HG03159 (cell line): ENCODE measurements around the gene IP6K3.

ENCODE experiments used
- ATAC-seq: cut with Tn5 transposase; IDR thresholded peaks from one replicate; pipeline ENCODE4 v1.9.1; 2021; ENCODE audit warnings: mild to moderate bottlenecking, moderate library complexity; ENCODE audit not compliant: unreplicated experiment

The IP6K3 gene

GRCh38 chr6:33759887-33760629 lies 13.4 kb upstream of the IP6K3 start:
- no peak for ATAC-seq

GRCh38 chr6:33758815-33759216 lies 12.1 kb upstream of the IP6K3 start:
- no peak for ATAC-seq

- no peak for ATAC-seq
Measured at GRCh38 chr6:33757906-33758305, 11.2 kb upstream of the IP6K3 start.

GRCh38 chr6:33757113-33757512 lies 10.4 kb upstream of the IP6K3 start:
- ATAC-seq, result no peak

GRCh38 chr6:33756211-33756954 lies 9.7 kb upstream of the IP6K3 start:
- ATAC-seq, result no peak

GRCh38 chr6:33755070-33755869 lies 8.6 kb upstream of the IP6K3 start:
- no peak for ATAC-seq

GRCh38 chr6:33754222-33754621 lies 7.5 kb upstream of the IP6K3 start:
- ATAC-seq, result no peak

GRCh38 chr6:33752646-33753015 lies 5.9 kb upstream of the IP6K3 start:
- no peak for ATAC-seq

GRCh38 chr6:33751771-33752645 lies 5.3 kb upstream of the IP6K3 start:
- ATAC-seq, result no peak

GRCh38 chr6:33750244-33750991 lies 3.7 kb upstream of the IP6K3 start:
- ATAC-seq, result no peak

- no peak for ATAC-seq
Measured at GRCh38 chr6:33749401-33749800, 2.7 kb upstream of the IP6K3 start.

GRCh38 chr6:33748841-33749240 lies 2.1 kb upstream of the IP6K3 start:
- no peak for ATAC-seq

GRCh38 chr6:33747823-33748222 lies 1.1 kb upstream of the IP6K3 start:
- ATAC-seq, result no peak

GRCh38 chr6:33746036-33746600 lies 587 bp downstream of the IP6K3 start:
- no peak for ATAC-seq

- ATAC-seq, result no peak
Measured at GRCh38 chr6:33745548-33745947, 1.2 kb downstream of the IP6K3 start.

- ATAC-seq, result no peak
Measured at GRCh38 chr6:33744895-33745546, 1.7 kb downstream of the IP6K3 start.

GRCh38 chr6:33744001-33744848 lies 2.5 kb downstream of the IP6K3 start:
- no peak for ATAC-seq

GRCh38 chr6:33742837-33743236 lies 3.9 kb downstream of the IP6K3 start:
- ATAC-seq, result no peak
